K562 (cell line): Measurements from ENCODE around the gene ANO2. TPM values are rescaled to one million over a fixed set of nuclear protein-coding genes. Genes with fewer than 3 reads are reported as not detected.

ENCODE experiments used
- ATAC-seq: fragments of 200-7000 bp; cut with Tn5 transposase; 3 replicates; pipeline ENCODE4 v1.9.1; 2020; ENCODE audit warnings: moderate library complexity
- BruUV-seq: library from RNA; stranded (reverse); fragments of 400-500 nt; replicated peaks from 2 replicates; lab custom pipeline; 2021; lab: Mats Ljungman, UMichigan
- CTCF ChIA-PET: fragments of 300-600 bp; formaldehyde crosslinking; extraction: SDS; loops from one replicate; lab custom pipeline; 2021; ENCODE audit warnings: low intra/inter-chr PET ratio; lab: Yijun Ruan, JAX
- POLR2A ChIA-PET: fragments of 300-600, 350-650 bp; sonication (Branson Sonifier 250); formaldehyde crosslinking; extraction: SDS; loops from one replicate; lab custom pipeline; 2021; ENCODE audit warnings: antibody characterized with exemption, inconsistent platforms; lab: Yijun Ruan, JAX
- DNase-seq, 4 experiments: peaks; one replicate each; pipeline versions ENCODE4 v3.0.0 to v3.0.0-alpha.2; 2011 to 2018; ENCODE audit warnings: low spot score in 3 of 4, mixed read lengths in 3 of 4; ENCODE audit errors: extremely low read depth in 1 of 4
- FAIRE-seq: peaks from 2 replicates; lab custom pipeline; 2011; peaks lifted over from hg19 to GRCh38; lab: Jason Lieb, UNC
- H2AFZ ChIP-seq: 2 replicates; pipeline ENCODE4 v1.6.0; 2011; ENCODE audit warnings: low read depth, low read length, control low read depth, inconsistent platforms
- H3K27ac ChIP-seq: fragments of 200-600 bp; 3 replicates; pipeline ENCODE4 v1.8.0; 2011; ENCODE audit warnings: low read depth, mild to moderate bottlenecking, control low read depth, inconsistent platforms, low read length, moderate library complexity, mixed read lengths; ENCODE audit errors: extremely low read depth
- H3K27me3 ChIP-seq, 2 experiments: fragments of 300-600 bp in 1 of 2; 2 replicates in 1 of 2; 3 replicates in 1 of 2; pipeline versions ENCODE4 v1.6.0 to v1.8.0; 2011; ENCODE audit warnings: inconsistent platforms in 2 of 2, low read length in 2 of 2, mild to moderate bottlenecking in 1 of 2, mixed read lengths in 1 of 2, moderate library complexity in 1 of 2; ENCODE audit not compliant: control insufficient read depth in 2 of 2, insufficient read depth in 2 of 2
- H3K36me3 ChIP-seq: fragments of 300-600 bp; 3 replicates; pipeline ENCODE4 v1.8.0; 2011; ENCODE audit warnings: mild to moderate bottlenecking, low read length, inconsistent platforms; ENCODE audit not compliant: control insufficient read depth, insufficient read depth
- H3K4me1 ChIP-seq, 2 experiments: fragments of 200-600 bp in 1 of 2; replicated peaks in 1 of 2; 2 replicates in 1 of 2; 3 replicates in 1 of 2; pipeline versions ENCODE4 v1.5.1 to v1.8.0; 2011; ENCODE audit warnings: inconsistent platforms in 2 of 2, low read length in 2 of 2, mild to moderate bottlenecking in 1 of 2, mixed read lengths in 1 of 2, moderate library complexity in 1 of 2; ENCODE audit not compliant: control insufficient read depth in 2 of 2, insufficient read depth in 2 of 2
- H3K4me2 ChIP-seq: 2 replicates; pipeline ENCODE4 v1.6.1; 2011; ENCODE audit warnings: low read length, control low read depth, inconsistent platforms, mixed read lengths; ENCODE audit not compliant: insufficient read depth
- H3K4me3 ChIP-seq: fragments of 200-600 bp; sonication (generic), shearing (Covaris generic); 2 replicates; pipeline ENCODE4 v1.5.1; 2016; ENCODE audit warnings: control low read depth, inconsistent platforms
- H3K79me2 ChIP-seq: fragments of 200-600 bp; 3 replicates; pipeline ENCODE4 v1.8.0; 2011; ENCODE audit warnings: low read length, inconsistent platforms; ENCODE audit not compliant: control insufficient read depth, insufficient read depth
- H3K9ac ChIP-seq, 2 experiments: 2 replicates each; pipeline versions ENCODE4 v1.6.0 to v1.6.1; 2011; ENCODE audit warnings: low read depth in 2 of 2, low read length in 2 of 2, control low read depth in 1 of 2, inconsistent platforms in 1 of 2, mild to moderate bottlenecking in 1 of 2, mixed read lengths in 1 of 2; ENCODE audit not compliant: insufficient read depth in 1 of 2
- H3K9me1 ChIP-seq: one replicate; pipeline ENCODE4 v1.6.0; 2011; ENCODE audit warnings: inconsistent platforms, mild to moderate bottlenecking, low read length, moderate library complexity; ENCODE audit not compliant: control insufficient read depth, insufficient read depth
- H3K9me3 ChIP-seq: replicated peaks from 2 replicates; pipeline ENCODE4 v1.5.1; 2011; ENCODE audit warnings: low read depth, low read length, inconsistent platforms; ENCODE audit not compliant: control insufficient read depth, insufficient read depth
- H4K20me1 ChIP-seq: replicated peaks from 2 replicates; pipeline ENCODE4 v1.6.1; 2011; ENCODE audit warnings: low read length, inconsistent platforms, mixed read lengths; ENCODE audit not compliant: control insufficient read depth, insufficient read depth
- BRD9 ChIP-seq: fragments of 450-650 bp; IDR thresholded peaks from 2 replicates; pipeline ENCODE4 v1.6.1; 2018; ENCODE audit warnings: low read depth; ENCODE audit not compliant: partially characterized antibody
- CBX2 ChIP-seq: fragments of 200-600 bp; sonication (generic); IDR thresholded peaks from one replicate; pipeline ENCODE4 v1.6.1; 2012; ENCODE audit warnings: mild to moderate bottlenecking, low read length, inconsistent platforms; ENCODE audit not compliant: insufficient read depth, poor library complexity, severe bottlenecking
- CHAMP1 ChIP-seq: fragments of 450-650 bp; IDR thresholded peaks from 2 replicates; pipeline ENCODE4 v1.6.1; 2016; ENCODE audit warnings: mild to moderate bottlenecking
- CHCHD3 ChIP-seq: fragments of 250-450 bp; sonication (Bioruptor Pico); IDR thresholded peaks from 2 replicates; pipeline ENCODE4 v2.1.2; 2022; ENCODE audit warnings: mild to moderate bottlenecking
- FOXM1 ChIP-seq, 2 experiments: fragments of 450-650 bp in 1 of 2; sonication (generic) in 1 of 2; formaldehyde crosslinking in 1 of 2; IDR thresholded peaks; 2 replicates each; pipeline versions ENCODE4 v1.6.1 to v1.9.0; 2017 to 2022; ENCODE audit warnings: low read depth in 2 of 2, mild to moderate bottlenecking in 2 of 2, missing genetic modification reagents in 1 of 2, moderate library complexity in 1 of 2
- ILK ChIP-seq: fragments of 450-650 bp; IDR thresholded peaks from 2 replicates; pipeline ENCODE4 v1.6.1; 2016; ENCODE audit warnings: missing genetic modification characterization, low read depth, mild to moderate bottlenecking, missing compliant biosample characterization, moderate library complexity, borderline replicate concordance
- LARP7 ChIP-seq: fragments of 450-650 bp; IDR thresholded peaks from 2 replicates; pipeline ENCODE4 v1.6.1; 2016
- MITF ChIP-seq: IDR thresholded peaks from 2 replicates; pipeline ENCODE4 v1.6.1; 2014; ENCODE audit warnings: antibody characterized with exemption
- NELFE ChIP-seq: IDR thresholded peaks from 2 replicates; pipeline ENCODE4 v1.6.1; 2011; ENCODE audit warnings: mild to moderate bottlenecking; ENCODE audit not compliant: insufficient read depth, insufficient read length
- NFIX ChIP-seq: fragments of 250-450 bp; sonication (Bioruptor Pico); IDR thresholded peaks from 2 replicates; pipeline ENCODE4 v1.4.0; 2020; ENCODE audit warnings: low read depth, mild to moderate bottlenecking, moderate library complexity
- NONO ChIP-seq, 2 experiments: fragments of 200-400 bp in 1 of 2; fragments of 450-650 bp in 1 of 2; formaldehyde crosslinking in 1 of 2; IDR thresholded peaks; 2 replicates each; pipeline ENCODE4 v1.6.1; 2017; ENCODE audit warnings: low read depth in 2 of 2, mild to moderate bottlenecking in 2 of 2, moderate library complexity in 2 of 2, low read length in 1 of 2
- PTTG1 ChIP-seq: fragments of 450-650 bp; IDR thresholded peaks from 2 replicates; pipeline ENCODE4 v1.6.1; 2016; ENCODE audit warnings: low read depth, mild to moderate bottlenecking, missing genetic modification characterization, missing compliant biosample characterization
- SETDB1 ChIP-seq: IDR thresholded peaks from one replicate; pipeline ENCODE4 v1.6.1; 2012; ENCODE audit warnings: low read length, control low read depth, inconsistent platforms
- SMARCE1 ChIP-seq: fragments of 450-650 bp; IDR thresholded peaks from 2 replicates; pipeline ENCODE4 v1.7.1; 2016; ENCODE audit warnings: mild to moderate bottlenecking
- TAF1 ChIP-seq: IDR thresholded peaks from 2 replicates; pipeline ENCODE4 v1.6.1; 2011; ENCODE audit warnings: mild to moderate bottlenecking, low read length, moderate library complexity; ENCODE audit not compliant: insufficient read depth, control insufficient read depth, severe bottlenecking; ENCODE audit errors: extremely low read depth
- TEAD2 ChIP-seq: fragments of 450-650 bp; IDR thresholded peaks from 2 replicates; pipeline ENCODE4 v1.6.1; 2016; ENCODE audit warnings: missing genetic modification characterization, control low read depth, missing compliant biosample characterization
- U2AF2 ChIP-seq: fragments of 200-400 bp; formaldehyde crosslinking; optimal IDR thresholded peaks from 2 replicates; pipeline ENCODE3; 2017; ENCODE audit warnings: low read depth, mild to moderate bottlenecking, low read length
- USF1 ChIP-seq: sonication (generic); formaldehyde crosslinking; IDR thresholded peaks from 2 replicates; pipeline ENCODE4 v1.9.0; 2022; ENCODE audit warnings: mild to moderate bottlenecking, missing genetic modification reagents
- ZNF830 ChIP-seq: fragments of 250-450 bp; sonication (Bioruptor Pico); IDR thresholded peaks from 2 replicates; pipeline ENCODE4 v1.5.0; 2021; ENCODE audit warnings: mild to moderate bottlenecking
- WGBS: fragments of 100-300 bp; shearing (Covaris generic); methylation state at CpG from one replicate; pipeline ENCODE4 v1.1.6; 2016; ENCODE audit warnings: low coverage, mixed read lengths; ENCODE audit not compliant: insufficient coverage; ENCODE audit errors: missing lambda C conversion rate; 5-methylcytosine and 5-hydroxymethylcytosine counted together
- in situ Hi-C: fragments of 300-500 bp; cut with MboI; formaldehyde crosslinking; loops from 4 replicates; pipeline ENCODE4 v1.15.0; 2018; ENCODE audit warnings: inconsistent platforms, mixed read lengths
- intact Hi-C: fragments of 100-400 bp; cut with micrococcal nuclease; formaldehyde crosslinking; loops from 2 replicates; pipeline ENCODE4 v1.14.2; 2022
- polyA plus RNA-seq, 8 experiments: library from polyadenylated mRNA; depleted of rRNA in 4 of 8; stranded (reverse) in 5 of 8; unstranded in 3 of 8; fragments of >200 nt; fragmentation: Nextera tagmentation in 2 of 8; fragmentation: Illumina TruSeq in 1 of 8; extraction: Ambion mirVana in 2 of 8; extraction: Trizol in 1 of 8; gene quantifications; 2 replicates each; pipeline versions ENCODE4 v1.2.1 to v1.2.3, GENCODE V29; 2011 to 2014; ENCODE audit warnings: inconsistent platforms in 1 of 8, missing spikeins in 1 of 8
- total RNA-seq, 7 experiments: library from RNA; depleted of rRNA in 6 of 7; stranded (reverse); fragments of >200 nt in 6 of 7; fragmentation: Illumina TruSeq in 2 of 7; extraction: Trizol in 2 of 7; gene quantifications; 2 replicates each; pipeline versions ENCODE4 v1.2.1 to v1.2.3, GENCODE V29; 2011 to 2021; ENCODE audit warnings: low replicate concordance in 1 of 7

The ANO2 gene
- total and polyA plus RNA-seq, 9 of the 15 experiments (the other 6 are each of a cell fraction or from before 2014, with no cell fraction given), result 0.64 TPM; not detected in 8

- H2AFZ ChIP-seq, result no peak overlapping the region
- H3K27me3 ChIP-seq, result peaks cover 0 to 14% of the 10 kb centered on the region in 2 experiments; a peak in 1 of 5 replicates
- 8% methylated on average over 4 of the region's 5 CpGs for WGBS
- no peak for FAIRE-seq
- H3K4me3 ChIP-seq, result no peak overlapping the region
- no peaks in the 10 kb centered on the region for H3K36me3 ChIP-seq
- intact Hi-C loops (no loop called here), in situ Hi-C loops (no loop called here)
- ChIA-PET POLR2A (no interaction called here), CTCF (no interaction called here)
- BruUV-seq, result no TSS peak
- H3K4me2 ChIP-seq, result no peak overlapping the region
- H4K20me1 ChIP-seq, result no peaks in the 10 kb centered on the region
- H3K79me2 ChIP-seq, result no peaks in the 10 kb centered on the region
- peaks cover 0 to 7% of the 10 kb centered on the region in 2 experiments; a peak in 3 of 5 replicates for H3K4me1 ChIP-seq
- no peaks in the 10 kb centered on the region for H3K9me1 ChIP-seq
- no peak overlapping the region for H3K9ac ChIP-seq
- no peak for ATAC-seq
- no peak for DNase-seq
- no peaks in the 10 kb centered on the region for H3K9me3 ChIP-seq
- no peak overlapping the region for H3K27ac ChIP-seq
- TF ChIP-seq U2AF2 (no peak), CHAMP1 (no peak), CBX2 (no peak), CHCHD3 (CRISPR knock-in tag) (no peak), LARP7 (no peak), FOXM1 (IDR thresholded peaks at IDR 0.05; ENCODE audit: low read depth) (no peak), FOXM1 (CRISPR knock-in tag; IDR thresholded peaks at IDR 0.05; ENCODE audit: low read depth) (no peak), USF1 (CRISPR knock-in tag) (no peak), TAF1 (no peak), SMARCE1 (no peak), ILK (tag) (no peak), MITF (no peak), NELFE (no peak), ZNF830 (CRISPR knock-in tag) (no peak), NONO (IDR thresholded peaks at IDR 0.05; ENCODE audit: low read depth in 2 of 2, low read length in 1 of 2) (no peak), NFIX (no peak), PTTG1 (tag) (no peak), SETDB1 (no peak), BRD9 (no peak), TEAD2 (tag) (no peak)
Observed at GRCh38 chr12:5619628-5620027, 325.4 kb downstream of the ANO2 start.
